Ovary (tissue), 9 donors: Measurements from ENCODE around the gene HSDL2. TPM values are rescaled to one million over a fixed set of nuclear protein-coding genes. Genes with fewer than 3 reads are reported as not detected.

ENCODE experiments used
- DNase-seq, 5 donors: peaks; one replicate each; pipeline ENCODE4 v3.0.0-alpha.2; 2019 to 2020
- H3K27ac ChIP-seq, 2 donors: fragments of 200-600 bp; one replicate each; pipeline versions ENCODE4 v1.5.1 to v1.8.0; 2019 to 2022
- H3K27me3 ChIP-seq: fragments of 200-600 bp; one replicate; pipeline ENCODE4 v1.8.0; 2022
- H3K36me3 ChIP-seq: fragments of 200-600 bp; sonication (generic); one replicate; pipeline ENCODE4 v1.5.1; 2019
- H3K4me1 ChIP-seq: one replicate; pipeline ENCODE4 v1.8.1; 2013; ENCODE audit warnings: mild to moderate bottlenecking, moderate library complexity; ENCODE audit not compliant: insufficient read depth
- H3K4me3 ChIP-seq: fragments of 200-600 bp; sonication (generic); one replicate; pipeline ENCODE4 v1.5.1; 2017
- H3K9me3 ChIP-seq, 2 donors: fragments of 200-600 bp in 1 of 2; sonication (generic) in 1 of 2; one replicate each; pipeline versions ENCODE4 v1.5.1 to v1.8.1; 2013 to 2019; ENCODE audit warnings: mild to moderate bottlenecking in 1 of 2, moderate library complexity in 1 of 2
- EP300 ChIP-seq: sonication (generic); formaldehyde crosslinking; IDR thresholded peaks from one replicate; pipeline ENCODE4 v1.6.1; 2017; ENCODE audit warnings: antibody characterized with exemption
- POLR2A ChIP-seq: fragments of 450-650 bp; IDR thresholded peaks from one replicate; pipeline ENCODE4 v1.6.1; 2017; ENCODE audit warnings: antibody characterized with exemption, mild to moderate bottlenecking, moderate library complexity
- WGBS, 3 donors: extraction: QIAGEN DNeasy Blood & Tissue Kit in 1 of 3; methylation state at CpG; one replicate each; pipeline versions ENCODE4 v1.1.5 to v1.1.7; 2013 to 2017; 5-methylcytosine and 5-hydroxymethylcytosine counted together
- intact Hi-C, 4 donors: fragments of 100-400 bp; cut with DNase I; formaldehyde crosslinking; loops; one replicate each; pipeline versions ENCODE4 v1.11.0 to v1.15.1; 2022 to 2023
- polyA plus RNA-seq, 2 donors: library from polyadenylated mRNA; stranded (reverse); fragments of 200-250 nt in 1 of 2; fragments of 350-450 nt in 1 of 2; fragmentation: Illumina TruSeq in 1 of 2; extraction: RNeasy Lipid Tissue Mini Kit (QIAGEN cat#74804) in 1 of 2; gene quantifications; one replicate each; pipeline ENCODE4 v1.2.3, GENCODE V29; 2013 to 2014
- total RNA-seq, 7 donors: library from RNA; depleted of rRNA in 2 of 7; stranded (reverse); fragments of >200 nt in 2 of 7; fragmentation: NEBNext Ultra II Directional in 3 of 7; extraction: Animal tissue kit (Norgen Biotek cat#: 25700) in 3 of 7; gene quantifications; one replicate each; pipeline versions ENCODE4 v1.1.0 to v1.2.4, GENCODE V29; 2016 to 2023
- TF ChIP-seq, protein P1 (sequence below), 3 donors: fragments of 450-650 bp in 2 of 3; fragments of 200-600 bp in 1 of 3; IDR thresholded peaks; one replicate each; pipeline versions ENCODE4 v1.5.1 to v1.8.0; 2016 to 2022; ENCODE audit warnings: antibody characterized with exemption in 3 of 3, mild to moderate bottlenecking in 1 of 3
- donor health status: DM: no; HTN: no; CAD: no; lungs with moderate emphysema.
- donor health status: DM: no; HTN: no; CAD: no.
- donor health status: Bipolar disorder and iron deficiency.
- donor health status: DM: yes; HTN: yes; CAD: no.
- donor health status: DM: no; HTN: no; CAD: no.
- donor health status: DM: yes; HTN: yes; CAD: no.

HSDL2 gene
- total and polyA plus RNA-seq, 9 donors, result 44.8 to 79.9 (median 66.1) TPM

DNA sequence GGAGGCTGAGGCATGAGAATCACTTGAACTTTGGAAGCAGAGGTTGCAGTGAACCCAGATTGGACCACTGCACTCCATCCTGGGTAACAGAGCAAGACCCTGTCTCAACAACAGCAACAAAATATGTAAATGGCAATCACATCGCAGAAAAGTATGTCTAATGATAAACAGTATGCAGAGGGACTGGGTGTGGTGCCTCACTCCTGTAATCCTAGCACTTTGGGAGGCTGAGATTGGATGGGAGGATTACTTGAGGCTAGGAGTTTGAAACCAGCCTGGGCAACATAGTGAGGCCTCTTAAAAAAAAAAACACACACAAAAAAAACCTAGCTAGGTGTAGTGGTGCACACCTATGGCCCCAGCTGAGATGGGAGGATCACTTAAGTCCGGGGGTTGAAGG is 40.3 kb downstream of the HSDL2 start:
- Histone ChIP-seq H3K36me3 (no peaks in the 10 kb centered on the region), H3K4me1 (no peaks in the 10 kb centered on the region), H3K27ac (no peak overlapping the region), H3K27me3 (no peaks in the 10 kb centered on the region), H3K4me3 (no peak overlapping the region), H3K9me3 (no peaks in the 10 kb centered on the region)
- no peak for DNase-seq
- intact Hi-C loops, result no loop called here
- WGBS, 3 donors, result 90 to 92% (median 92%) methylated on average over 2 of the region's 2 CpGs
- TF ChIP-seq, protein P1, sequence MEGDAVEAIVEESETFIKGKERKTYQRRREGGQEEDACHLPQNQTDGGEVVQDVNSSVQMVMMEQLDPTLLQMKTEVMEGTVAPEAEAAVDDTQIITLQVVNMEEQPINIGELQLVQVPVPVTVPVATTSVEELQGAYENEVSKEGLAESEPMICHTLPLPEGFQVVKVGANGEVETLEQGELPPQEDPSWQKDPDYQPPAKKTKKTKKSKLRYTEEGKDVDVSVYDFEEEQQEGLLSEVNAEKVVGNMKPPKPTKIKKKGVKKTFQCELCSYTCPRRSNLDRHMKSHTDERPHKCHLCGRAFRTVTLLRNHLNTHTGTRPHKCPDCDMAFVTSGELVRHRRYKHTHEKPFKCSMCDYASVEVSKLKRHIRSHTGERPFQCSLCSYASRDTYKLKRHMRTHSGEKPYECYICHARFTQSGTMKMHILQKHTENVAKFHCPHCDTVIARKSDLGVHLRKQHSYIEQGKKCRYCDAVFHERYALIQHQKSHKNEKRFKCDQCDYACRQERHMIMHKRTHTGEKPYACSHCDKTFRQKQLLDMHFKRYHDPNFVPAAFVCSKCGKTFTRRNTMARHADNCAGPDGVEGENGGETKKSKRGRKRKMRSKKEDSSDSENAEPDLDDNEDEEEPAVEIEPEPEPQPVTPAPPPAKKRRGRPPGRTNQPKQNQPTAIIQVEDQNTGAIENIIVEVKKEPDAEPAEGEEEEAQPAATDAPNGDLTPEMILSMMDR (IDR thresholded peaks at IDR 0.05), result no peak
- no peak for TF ChIP-seq EP300
- no peak for TF ChIP-seq POLR2A

DNA sequence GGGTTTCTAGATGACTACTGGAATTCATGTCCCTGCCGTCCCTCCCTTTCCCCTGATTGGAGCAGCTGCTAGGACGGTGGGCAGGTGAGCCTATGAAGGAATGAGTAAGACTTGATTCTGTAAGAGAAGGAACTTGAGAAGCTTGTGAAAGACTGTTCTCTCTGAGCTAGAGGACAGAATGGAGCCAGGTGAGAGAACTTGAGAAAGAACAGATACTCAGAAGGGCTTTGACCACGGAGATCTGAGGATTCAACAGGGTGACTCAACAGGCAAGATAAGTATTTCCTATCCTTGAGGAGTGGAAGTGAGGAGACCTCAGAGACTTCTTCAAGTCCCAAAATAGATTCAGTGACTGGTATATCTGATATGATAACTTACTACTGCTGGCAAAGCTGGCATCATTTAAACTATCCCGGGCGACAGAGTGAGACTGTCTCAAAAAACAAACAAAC is 41.9 kb downstream of the HSDL2 start:
- no peak overlapping the region for H3K4me3 ChIP-seq

DNA sequence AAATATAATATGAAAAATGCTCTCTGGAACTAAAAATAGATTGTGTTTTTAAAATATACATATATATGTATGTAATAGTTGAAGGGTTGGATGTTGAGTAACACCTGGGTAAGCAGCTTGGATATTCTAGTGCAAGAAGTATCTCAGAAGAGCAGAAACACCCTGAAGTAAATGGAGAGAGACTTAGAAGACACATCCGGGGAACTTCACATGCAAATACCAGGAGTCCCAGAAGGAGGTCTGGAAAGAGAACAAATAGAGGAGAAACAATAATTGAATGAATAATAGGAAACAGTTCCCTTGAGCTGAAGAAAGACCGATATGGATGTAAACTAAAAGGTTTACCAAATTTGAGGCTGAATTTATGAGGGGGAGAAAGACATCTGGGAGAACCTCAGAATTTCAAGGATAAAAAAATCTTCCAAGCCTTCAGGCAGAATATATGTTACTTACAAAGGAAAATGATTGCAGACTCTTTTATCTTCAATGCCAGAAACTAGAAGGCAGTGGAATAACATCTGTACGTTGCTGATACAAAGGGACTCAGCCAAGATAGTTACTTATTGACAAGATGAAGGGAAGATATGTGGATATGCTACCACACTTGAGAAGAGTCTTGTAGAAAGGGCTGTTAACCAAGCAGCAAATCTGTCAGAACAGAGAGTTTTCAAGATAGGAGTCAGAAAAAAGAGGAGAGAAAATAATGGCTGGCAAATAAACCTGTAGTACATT is 42.7 kb downstream of the HSDL2 start:
- Histone ChIP-seq H3K27ac (no peak overlapping the region), H3K27me3 (no peaks in the 10 kb centered on the region), H3K4me1 (no peaks in the 10 kb centered on the region), H3K4me3 (no peak overlapping the region), H3K36me3 (no peaks in the 10 kb centered on the region), H3K9me3 (no peaks in the 10 kb centered on the region)
- intact Hi-C loops, result no loop called here
- WGBS, 3 donors, result 67 to 77% (median 68%) methylated on average over 3 of the region's 3 CpGs
- TF ChIP-seq EP300, result no peak
- no peak for TF ChIP-seq POLR2A
- TF ChIP-seq, protein P1 (IDR thresholded peaks at IDR 0.05), result no peak
- DNase-seq, result no peak

More for the DNA sequence above, 41.9 kb downstream of the HSDL2 start:
- no peak overlapping the region for H3K27ac ChIP-seq
- intact Hi-C loops, result no loop called here
- no peaks in the 10 kb centered on the region for H3K36me3 ChIP-seq
- WGBS, 3 donors, result 75 to 85% (median 76%) methylated on average over 5 of the region's 5 CpGs
- H3K9me3 ChIP-seq, result no peaks in the 10 kb centered on the region
- no peaks in the 10 kb centered on the region for H3K27me3 ChIP-seq
- no peaks in the 10 kb centered on the region for H3K4me1 ChIP-seq
- no peak for DNase-seq
- TF ChIP-seq, protein P1 (IDR thresholded peaks at IDR 0.05), result no peak
- TF ChIP-seq POLR2A, result no peak
- TF ChIP-seq EP300, result no peak

DNA sequence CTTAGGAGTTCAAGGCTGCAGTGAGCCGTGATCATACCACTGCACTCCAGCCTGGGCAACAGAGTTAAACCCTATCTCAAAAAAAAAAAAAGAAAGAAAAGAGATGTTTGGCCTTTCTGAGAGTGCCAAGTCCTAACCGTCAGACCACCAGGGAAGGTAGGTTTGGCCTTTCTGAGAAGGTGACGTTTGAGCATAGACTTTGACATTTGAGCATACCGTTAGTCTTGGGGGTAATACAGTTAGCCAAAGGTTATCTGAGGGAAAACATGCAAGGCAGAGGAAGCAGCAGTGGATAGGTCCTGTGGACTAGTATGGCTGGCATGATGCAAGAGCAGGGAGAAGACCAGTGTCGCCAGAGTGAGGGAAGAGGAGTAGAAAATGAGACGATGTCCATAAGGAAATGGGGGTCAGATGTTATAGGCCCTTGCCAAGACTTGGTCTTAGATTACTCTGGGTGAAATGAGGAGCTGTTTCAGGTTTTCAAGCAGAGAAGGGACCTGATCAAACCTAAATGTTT is 50.2 kb downstream of the HSDL2 start:
- H3K4me1 ChIP-seq, result peaks cover 1% of the 10 kb centered on the region
- no peaks in the 10 kb centered on the region for H3K27me3 ChIP-seq
- H3K4me3 ChIP-seq, result no peak overlapping the region
- no peaks in the 10 kb centered on the region for H3K36me3 ChIP-seq
- intact Hi-C loops, result no loop called here
- no peaks in the 10 kb centered on the region for H3K9me3 ChIP-seq
- no peak overlapping the region for H3K27ac ChIP-seq
- DNase-seq, result no peak
- 91 to 93% (median 92%) methylated on average over 6 of the region's 6 CpGs for WGBS, 3 donors
- TF ChIP-seq EP300, result no peak
- no peak for TF ChIP-seq POLR2A
- TF ChIP-seq, protein P1 (IDR thresholded peaks at IDR 0.05), result no peak
